AG04450 (cell line): Measurements from ENCODE around the gene RIN3. TPM values are rescaled to one million over a fixed set of nuclear protein-coding genes. Genes with fewer than 3 reads are reported as not detected.
"Not testable (repeated sequence)": the region's sequence is repeated elsewhere in the genome, so short reads cannot be mapped to it uniquely, and the experiment has no call there.

Experiments used
- CTCF ChIA-PET: fragments of 300-600, 350-600 bp; formaldehyde crosslinking; extraction: SDS; loops from one replicate; lab custom pipeline; 2022; ENCODE audit warnings: antibody characterized with exemption, inconsistent platforms; lab: Charles Lee
- POLR2A ChIA-PET: fragments of 350-600 bp; formaldehyde crosslinking; extraction: SDS; loops from one replicate; lab custom pipeline; 2021; ENCODE audit warnings: antibody characterized with exemption, inconsistent platforms; lab: Yijun Ruan, JAX
- DNase-seq: peaks from one replicate; pipeline ENCODE4 v3.0.0-alpha.2; 2011; ENCODE audit warnings: low read depth, low spot score
- H3K27ac ChIP-seq: one replicate; pipeline ENCODE4 v1.5.1; 2012; ENCODE audit warnings: low read depth, low read length, control low read depth
- H3K27me3 ChIP-seq: one replicate; pipeline ENCODE4 v1.6.0; 2012; ENCODE audit warnings: low read length; ENCODE audit not compliant: control insufficient read depth, insufficient read depth
- H3K4me3 ChIP-seq: 2 replicates; pipeline ENCODE4 v1.5.1; 2011; ENCODE audit warnings: mild to moderate bottlenecking, low read depth, low read length, control low read depth
- H3K9me3 ChIP-seq: 2 replicates; pipeline ENCODE4 v1.5.1; 2012; ENCODE audit warnings: low read length; ENCODE audit not compliant: control insufficient read depth, insufficient read depth
- CTCF ChIP-seq: IDR thresholded peaks from 2 replicates; pipeline ENCODE4 v1.5.1; 2011; ENCODE audit warnings: low read depth, low read length, control low read depth, inconsistent platforms
- polyA plus RNA-seq: library from polyadenylated mRNA; depleted of rRNA; stranded (reverse); fragments of >200 nt; gene quantifications from 2 replicates; pipeline ENCODE4 v1.2.3, GENCODE V29; 2011

The RIN3 gene
- polyA plus RNA-seq, 1 experiment: 3.7 TPM

GRCh38 chr14:92638904-92639303 lies 125.3 kb downstream of the RIN3 start:
- Histone ChIP-seq H3K27ac (no peak overlapping the region), H3K9me3 (no peaks in the 10 kb centered on the region), H3K4me3 (no peak overlapping the region), H3K27me3 (no peaks in the 10 kb centered on the region)
- DNase-seq: no peak
- ChIA-PET POLR2A (no interaction called here), CTCF (interaction anchor here (2.3 kb wide), 1 partner anchor 48 kb away, joined by 9 read pairs; no protein-coding TSS in a partner anchor)
- no peak for TF ChIP-seq CTCF

GRCh38 chr14:92639472-92640117 lies 126.0 kb downstream of the RIN3 start:
- not testable (repeated sequence) for H3K9me3 ChIP-seq

GRCh38 chr14:92641306-92641705 lies 127.7 kb downstream of the RIN3 start:
- no peak overlapping the region for H3K27ac ChIP-seq
- no peak for TF ChIP-seq CTCF
- DNase-seq: no peak
- no peaks in the 10 kb centered on the region for H3K27me3 ChIP-seq
- no peak overlapping the region for H3K4me3 ChIP-seq
- ChIA-PET POLR2A (interaction anchor here (1.1 kb wide), 1 partner anchor 101 kb away, joined by 3 read pairs; no protein-coding TSS in a partner anchor), CTCF (interaction anchor here (0.6 kb wide), 1 partner anchor 97 kb away, joined by 5 read pairs; no protein-coding TSS in a partner anchor)
- peaks cover 11% of the 10 kb centered on the region for H3K9me3 ChIP-seq

More at GRCh38 chr14:92639472-92640117, 126.0 kb downstream of the RIN3 start:
- H3K4me3 ChIP-seq, POLR2A ChIA-PET, H3K27me3 ChIP-seq, DNase-seq, H3K27ac ChIP-seq: not testable (repeated sequence)
- CTCF ChIA-PET: interaction anchor here (2.3 kb wide), 1 partner anchor 47 kb away, joined by 9 read pairs; no protein-coding TSS in a partner anchor

GRCh38 chr14:92644171-92644969 lies 130.8 kb downstream of the RIN3 start:
- peak overlapping the region; percentile 68 for H3K27ac ChIP-seq
- peaks cover 11% of the 10 kb centered on the region for H3K9me3 ChIP-seq
- no peak for DNase-seq
- no peak for TF ChIP-seq CTCF
- ChIA-PET CTCF (interaction anchor here (0.7 kb wide), 1 partner anchor 88 kb away, joined by 5 read pairs; no protein-coding TSS in a partner anchor), POLR2A (interaction anchor here (0.9 to 2.2 kb wide), 2 partner anchors 10 to 26 kb away, joined by 3 to 18 read pairs; no protein-coding TSS in a partner anchor)
- H3K4me3 ChIP-seq: no peak overlapping the region
- H3K27me3 ChIP-seq: no peaks in the 10 kb centered on the region

GRCh38 chr14:92644970-92645515 lies 131.5 kb downstream of the RIN3 start:
- peaks cover 11% of the 10 kb centered on the region for H3K9me3 ChIP-seq
- TF ChIP-seq CTCF: no peak
- ChIA-PET POLR2A (interaction anchor here (0.9 to 2.4 kb wide), 4 partner anchors 8 to 104 kb away, joined by 4 to 18 read pairs (median 10); no protein-coding TSS in a partner anchor), CTCF (no interaction called here)
- no peaks in the 10 kb centered on the region for H3K27me3 ChIP-seq
- H3K27ac ChIP-seq: peak overlapping the region; percentile 100
- H3K4me3 ChIP-seq: no peak overlapping the region
- no peak for DNase-seq
